Body of pancreas (tissue), 4 donors: Measurements from ENCODE around the gene ATRNL1.

Source experiments
- CTCF ChIP-seq, 7 experiments: fragments of 450-650 bp in 4 of 7; fragments of 200-600 bp in 3 of 7; sonication (generic) in 3 of 7; IDR thresholded peaks; one replicate each; pipeline ENCODE4 v1.5.1; 2016 to 2019; ENCODE audit warnings: antibody characterized with exemption in 7 of 7
- POLR2A ChIP-seq, 3 donors: fragments of 450-650 bp; IDR thresholded peaks; one replicate each; pipeline ENCODE4 v1.6.1; 2016; ENCODE audit warnings: antibody characterized with exemption in 3 of 3, mild to moderate bottlenecking in 2 of 3

- TF ChIP-seq POLR2A (IDR thresholded peaks at IDR 0.05) = no peak
- no peak for TF ChIP-seq CTCF (IDR thresholded peaks at IDR 0.05)
Measured at GRCh38 chr10:115795964-115796363, 702.8 kb downstream of the ATRNL1 start.
